H1 (cell line): Measurements from ENCODE around the gene GID4. TPM values are rescaled to one million over a fixed set of nuclear protein-coding genes. Genes with fewer than 3 reads are reported as not detected.

Experiments
- EGR1 ChIP-seq: IDR thresholded peaks from 2 replicates; pipeline ENCODE4 v1.6.1; 2011; ENCODE audit warnings: low read depth, low read length, borderline replicate concordance
- KDM4A ChIP-seq: IDR thresholded peaks from one replicate; pipeline ENCODE4 v1.7.1; 2012; ENCODE audit warnings: low read depth, mild to moderate bottlenecking, moderate library complexity, low read length, inconsistent platforms; ENCODE audit not compliant: severe bottlenecking
- POU5F1 ChIP-seq: IDR thresholded peaks from 2 replicates; pipeline ENCODE4 v1.6.1; 2011; ENCODE audit warnings: low read depth, mild to moderate bottlenecking, low read length, moderate library complexity
- RBBP5 ChIP-seq: IDR thresholded peaks from 2 replicates; pipeline ENCODE4 v1.7.1; 2012; ENCODE audit warnings: low read depth, mild to moderate bottlenecking, inconsistent platforms, low read length, moderate library complexity, borderline replicate concordance
- SIRT6 ChIP-seq: IDR thresholded peaks from one replicate; pipeline ENCODE4 v1.7.1; 2012; ENCODE audit warnings: low read length, inconsistent platforms
- SP2 ChIP-seq: IDR thresholded peaks from 2 replicates; pipeline ENCODE4 v1.6.1; 2012; ENCODE audit warnings: mild to moderate bottlenecking, low read length, inconsistent platforms
- TBP ChIP-seq: IDR thresholded peaks from 2 replicates; pipeline ENCODE4 v1.6.1; 2011; ENCODE audit warnings: low read depth, low read length, improper control_type of control experiment
- polyA plus RNA-seq, 7 experiments: library from polyadenylated mRNA; depleted of rRNA in 3 of 7; stranded (reverse) in 5 of 7; unstranded in 2 of 7; fragments of >200 nt in 5 of 7; fragments of 200-250 nt in 2 of 7; gene quantifications; 1 replicate in 5 of 7; 2 replicates in 1 of 7; 4 replicates in 1 of 7; pipeline versions ENCODE4 v1.2.1 to v1.2.3, GENCODE V29; 2011 to 2013; ENCODE audit warnings: missing spikeins in 2 of 7, mixed read lengths in 2 of 7
- total RNA-seq: library from RNA; stranded (reverse); fragmentation: NEBNext Ultra II Directional; extraction: Animal tissue kit (Norgen Biotek cat#: 25700); gene quantifications from 2 replicates; pipeline ENCODE4 v1.2.1, GENCODE V29; 2021
- TF ChIP-seq, protein P1 (sequence below): IDR thresholded peaks from 2 replicates; pipeline ENCODE4 v1.6.1; 2012; ENCODE audit warnings: low read length, inconsistent platforms

The GID4 gene
- total and polyA plus RNA-seq, 2 of the 8 experiments (the other 6 are each of a cell fraction or from before 2014, with no cell fraction given) = 5.6 to 15.0 TPM

DNA sequence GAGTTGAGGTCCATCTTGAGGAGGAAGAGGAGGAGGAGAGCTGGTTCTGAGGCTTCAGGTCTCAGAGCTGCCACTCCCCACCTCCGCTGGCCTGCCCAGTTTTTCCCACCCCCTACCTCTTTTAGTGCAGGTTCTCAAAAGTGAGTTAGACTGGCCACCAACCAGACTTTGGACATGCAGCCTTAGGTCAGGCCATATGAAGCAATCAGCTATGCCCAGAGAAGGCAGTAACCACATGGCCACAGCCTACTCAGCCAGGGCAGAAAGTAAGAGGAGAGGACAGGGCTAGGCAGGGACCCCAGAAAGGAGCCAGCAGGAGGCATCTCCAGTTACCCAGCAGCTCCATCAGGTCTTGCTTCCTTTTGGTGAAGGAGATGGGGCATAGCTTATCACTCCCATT is 78.3 kb downstream of the GID4 start (continued):
- TF ChIP-seq EGR1 (no peak), SP2 (no peak), KDM4A (no peak), RBBP5 (no peak), POU5F1 (no peak), TBP (no peak), SIRT6 (no peak)
- TF ChIP-seq, protein P1, sequence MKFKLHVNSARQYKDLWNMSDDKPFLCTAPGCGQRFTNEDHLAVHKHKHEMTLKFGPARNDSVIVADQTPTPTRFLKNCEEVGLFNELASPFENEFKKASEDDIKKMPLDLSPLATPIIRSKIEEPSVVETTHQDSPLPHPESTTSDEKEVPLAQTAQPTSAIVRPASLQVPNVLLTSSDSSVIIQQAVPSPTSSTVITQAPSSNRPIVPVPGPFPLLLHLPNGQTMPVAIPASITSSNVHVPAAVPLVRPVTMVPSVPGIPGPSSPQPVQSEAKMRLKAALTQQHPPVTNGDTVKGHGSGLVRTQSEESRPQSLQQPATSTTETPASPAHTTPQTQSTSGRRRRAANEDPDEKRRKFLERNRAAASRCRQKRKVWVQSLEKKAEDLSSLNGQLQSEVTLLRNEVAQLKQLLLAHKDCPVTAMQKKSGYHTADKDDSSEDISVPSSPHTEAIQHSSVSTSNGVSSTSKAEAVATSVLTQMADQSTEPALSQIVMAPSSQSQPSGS = no peak

Other genes starting within 250 kb of the GID4 start
- gene SREBF1, start 202.4 kb upstream of the GID4 start, total RNA-seq = 69.9 and 70.8 TPM in 2 replicates
- gene SREBF1, start 202.4 kb upstream of the GID4 start, polyA plus RNA-seq (2011; rRNA removed) = 28.6 and 64.6 TPM in 2 replicates
- gene TOM1L2, start 67.0 kb upstream of the GID4 start, total RNA-seq = 3.3 and 3.4 TPM in 2 replicates
- gene TOM1L2, start 67.0 kb upstream of the GID4 start, polyA plus RNA-seq (2011; rRNA removed) = 2.0 and 4.2 TPM in 2 replicates
- not detected in 2 replicates for gene DRC3, start 66.5 kb upstream of the GID4 start, total RNA-seq
- 0.22 and 0.59 TPM in 2 replicates for gene DRC3, start 66.5 kb upstream of the GID4 start, polyA plus RNA-seq (2011; rRNA removed)
- gene ATPAF2, start 240 bp upstream of the GID4 start, total RNA-seq = 22.9 and 23.3 TPM in 2 replicates
- gene ATPAF2, start 240 bp upstream of the GID4 start, polyA plus RNA-seq (2011; rRNA removed) = 19.6 and 28.3 TPM in 2 replicates
- 44.6 and 50.1 TPM in 2 replicates for gene DRG2, start 48.5 kb downstream of the GID4 start, total RNA-seq
- 47.8 and 57.5 TPM in 2 replicates for gene DRG2, start 48.5 kb downstream of the GID4 start, polyA plus RNA-seq (2011; rRNA removed)
- gene MYO15A, start 69.3 kb downstream of the GID4 start, total RNA-seq = 1.5 and 1.6 TPM in 2 replicates
- gene MYO15A, start 69.3 kb downstream of the GID4 start, polyA plus RNA-seq (2011; rRNA removed) = 4.2 and 5.5 TPM in 2 replicates
- gene ALKBH5, start 144.4 kb downstream of the GID4 start, total RNA-seq = 86.4 and 86.6 TPM in 2 replicates
- 63.7 and 66.5 TPM in 2 replicates for gene ALKBH5, start 144.4 kb downstream of the GID4 start, polyA plus RNA-seq (2011; rRNA removed)
- gene LLGL1, start 186.2 kb downstream of the GID4 start, total RNA-seq = 71.3 and 72.8 TPM in 2 replicates
- gene LLGL1, start 186.2 kb downstream of the GID4 start, polyA plus RNA-seq (2011; rRNA removed) = 107 and 137 TPM in 2 replicates
- gene FLII, start 219.3 kb downstream of the GID4 start, total RNA-seq = 300 and 324 TPM in 2 replicates
- 549 and 674 TPM in 2 replicates for gene FLII, start 219.3 kb downstream of the GID4 start, polyA plus RNA-seq (2011; rRNA removed)
- 9.9 and 12.4 TPM in 2 replicates for gene MIEF2, start 221.3 kb downstream of the GID4 start, total RNA-seq
- 24.9 and 39.6 TPM in 2 replicates for gene MIEF2, start 221.3 kb downstream of the GID4 start, polyA plus RNA-seq (2011; rRNA removed)